ENCODE results near the gene RAB10. TPM values are rescaled to one million over a fixed set of nuclear protein-coding genes. Genes with fewer than 3 reads are reported as not detected.

RAB10 gene
- polyA plus RNA-seq, 2 donors: 190 to 320 TPM

GRCh38 chr2:26068602-26069298 is 34.9 kb downstream of the RAB10 start:
- Histone ChIP-seq H3K4me1 (ENCODE audit: control insufficient read depth in 2 of 2, insufficient read depth in 2 of 2, low read length in 1 of 2) (no peaks in the 10 kb centered on the region), H3K27ac (ENCODE audit: low read depth in 2 of 2, low read length in 1 of 2) (peak overlapping the region in 1 of 2 donors; percentile 22), H3K9me3 (ENCODE audit: control insufficient read depth in 2 of 2, insufficient read depth in 1 of 2, low read depth in 1 of 2, low read length in 1 of 2) (no peaks in the 10 kb centered on the region), H3K27me3 (ENCODE audit: control insufficient read depth in 1 of 2, insufficient read depth in 2 of 2, low read length in 2 of 2) (no peaks in the 10 kb centered on the region), H3K4me3 (ENCODE audit: low read depth in 1 of 2, low read length in 2 of 2) (no peak overlapping the region), H3K36me3 (ENCODE audit: control insufficient read depth in 2 of 2, insufficient read depth in 2 of 2, low read length in 1 of 2) (peaks cover 0 to 6% of the 10 kb centered on the region in 2 donors)
- WGBS, 2 donors: 10 to 14% methylated on average over 4 of the region's 4 CpGs

- Histone ChIP-seq H3K27me3 (ENCODE audit: control insufficient read depth in 1 of 2, insufficient read depth in 2 of 2, low read length in 2 of 2) (no peaks in the 10 kb centered on the region), H3K4me1 (ENCODE audit: control insufficient read depth in 2 of 2, insufficient read depth in 2 of 2, low read length in 1 of 2) (no peaks in the 10 kb centered on the region), H3K4me3 (ENCODE audit: low read depth in 1 of 2, low read length in 2 of 2) (no peak overlapping the region), H3K36me3 (ENCODE audit: control insufficient read depth in 2 of 2, insufficient read depth in 2 of 2, low read length in 1 of 2) (no peaks in the 10 kb centered on the region), H3K27ac (ENCODE audit: low read depth in 2 of 2, low read length in 1 of 2) (no peak overlapping the region), H3K9me3 (ENCODE audit: control insufficient read depth in 2 of 2, insufficient read depth in 1 of 2, low read depth in 1 of 2, low read length in 1 of 2) (no peaks in the 10 kb centered on the region)
These were observed 36.8 kb downstream of the RAB10 start for GRCh38 chr2:26070730-26071129.

- H3K4me3 ChIP-seq (ENCODE audit: low read depth in 1 of 2, low read length in 2 of 2): no peak overlapping the region
- H3K27ac ChIP-seq (ENCODE audit: low read depth in 2 of 2, low read length in 1 of 2): no peak overlapping the region
- no peaks in the 10 kb centered on the region for H3K4me1 ChIP-seq (ENCODE audit: control insufficient read depth in 2 of 2, insufficient read depth in 2 of 2, low read length in 1 of 2)
These were observed 39.3 kb downstream of the RAB10 start for GRCh38 chr2:26072925-26073768.

DNA sequence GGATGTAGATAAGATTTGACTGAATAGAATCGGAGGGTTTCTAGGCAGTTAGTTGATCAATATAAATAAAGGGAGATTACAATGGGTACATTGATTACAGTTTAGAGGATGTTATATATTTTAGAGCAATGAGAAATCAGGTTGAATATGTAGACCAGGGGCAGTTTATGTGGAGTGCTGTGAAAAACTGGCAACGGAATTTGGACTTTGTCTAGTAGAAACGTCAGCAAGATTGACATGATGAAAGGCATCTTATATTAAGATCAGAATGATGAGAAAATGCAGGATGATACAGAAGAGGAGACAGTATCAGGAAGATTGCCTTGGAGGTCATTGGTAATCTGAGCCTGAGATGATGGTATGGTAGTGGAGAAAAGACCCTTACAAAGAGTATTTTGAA is 39.9 kb downstream of the RAB10 start:
- H3K4me3 ChIP-seq (ENCODE audit: low read depth in 1 of 2, low read length in 2 of 2): no peak overlapping the region
- H3K36me3 ChIP-seq (ENCODE audit: control insufficient read depth in 2 of 2, insufficient read depth in 2 of 2, low read length in 1 of 2): no peaks in the 10 kb centered on the region
- no peaks in the 10 kb centered on the region for H3K9me3 ChIP-seq (ENCODE audit: control insufficient read depth in 2 of 2, insufficient read depth in 1 of 2, low read depth in 1 of 2, low read length in 1 of 2)
- H3K27me3 ChIP-seq (ENCODE audit: control insufficient read depth in 1 of 2, insufficient read depth in 2 of 2, low read length in 2 of 2): no peaks in the 10 kb centered on the region
- no peak overlapping the region for H3K27ac ChIP-seq (ENCODE audit: low read depth in 2 of 2, low read length in 1 of 2)
- H3K4me1 ChIP-seq (ENCODE audit: control insufficient read depth in 2 of 2, insufficient read depth in 2 of 2, low read length in 1 of 2): no peaks in the 10 kb centered on the region
- WGBS, 2 donors: 76 to 81% methylated on average over 3 of the region's 3 CpGs

More at GRCh38 chr2:26072925-26073768, 39.3 kb downstream of the RAB10 start:
- no peaks in the 10 kb centered on the region for H3K9me3 ChIP-seq (ENCODE audit: control insufficient read depth in 2 of 2, insufficient read depth in 1 of 2, low read depth in 1 of 2, low read length in 1 of 2)
- 56 to 68% methylated on average over 1 of the region's 1 CpG for WGBS, 2 donors
- no peaks in the 10 kb centered on the region for H3K27me3 ChIP-seq (ENCODE audit: control insufficient read depth in 1 of 2, insufficient read depth in 2 of 2, low read length in 2 of 2)
- no peaks in the 10 kb centered on the region for H3K36me3 ChIP-seq (ENCODE audit: control insufficient read depth in 2 of 2, insufficient read depth in 2 of 2, low read length in 1 of 2)

DNA sequence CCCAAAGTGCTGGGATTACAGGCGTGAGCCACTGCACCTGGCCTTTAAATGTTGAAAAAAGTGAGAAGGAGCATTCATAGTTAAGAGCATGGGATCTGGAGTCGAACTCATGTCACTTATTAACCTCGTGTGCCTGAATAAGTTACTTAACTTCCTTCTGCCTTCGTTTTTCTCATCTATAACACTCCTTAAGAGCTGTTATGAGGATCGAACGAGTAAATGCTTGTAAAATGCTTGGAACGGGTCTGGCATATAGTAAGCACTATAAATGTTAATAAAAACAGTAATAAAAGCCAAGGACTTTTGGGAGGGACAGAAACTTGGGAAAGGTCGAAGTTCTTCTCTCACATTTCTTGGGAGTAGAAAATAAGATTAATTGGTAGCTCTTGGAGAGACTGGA is 40.8 kb downstream of the RAB10 start:
- Histone ChIP-seq H3K9me3 (ENCODE audit: control insufficient read depth in 2 of 2, insufficient read depth in 1 of 2, low read depth in 1 of 2, low read length in 1 of 2) (no peaks in the 10 kb centered on the region), H3K36me3 (ENCODE audit: control insufficient read depth in 2 of 2, insufficient read depth in 2 of 2, low read length in 1 of 2) (no peaks in the 10 kb centered on the region), H3K4me3 (ENCODE audit: low read depth in 1 of 2, low read length in 2 of 2) (no peak overlapping the region), H3K27me3 (ENCODE audit: control insufficient read depth in 1 of 2, insufficient read depth in 2 of 2, low read length in 2 of 2) (no peaks in the 10 kb centered on the region), H3K27ac (ENCODE audit: low read depth in 2 of 2, low read length in 1 of 2) (no peak overlapping the region), H3K4me1 (ENCODE audit: control insufficient read depth in 2 of 2, insufficient read depth in 2 of 2, low read length in 1 of 2) (no peaks in the 10 kb centered on the region)
- 66 to 84% methylated on average over 8 of the region's 8 CpGs for WGBS, 2 donors

- no peaks in the 10 kb centered on the region for H3K9me3 ChIP-seq (ENCODE audit: control insufficient read depth in 2 of 2, insufficient read depth in 1 of 2, low read depth in 1 of 2, low read length in 1 of 2)
- H3K27ac ChIP-seq (ENCODE audit: low read depth in 2 of 2, low read length in 1 of 2): no peak overlapping the region
- H3K4me1 ChIP-seq (ENCODE audit: control insufficient read depth in 2 of 2, insufficient read depth in 2 of 2, low read length in 1 of 2): no peaks in the 10 kb centered on the region
- H3K27me3 ChIP-seq (ENCODE audit: control insufficient read depth in 1 of 2, insufficient read depth in 2 of 2, low read length in 2 of 2): no peaks in the 10 kb centered on the region
- no peaks in the 10 kb centered on the region for H3K36me3 ChIP-seq (ENCODE audit: control insufficient read depth in 2 of 2, insufficient read depth in 2 of 2, low read length in 1 of 2)
- 74 to 87% methylated on average over 1 of the region's 1 CpG for WGBS, 2 donors
- no peak overlapping the region for H3K4me3 ChIP-seq (ENCODE audit: low read depth in 1 of 2, low read length in 2 of 2)
These were observed 41.3 kb downstream of the RAB10 start for GRCh38 chr2:26075173-26075572.

DNA sequence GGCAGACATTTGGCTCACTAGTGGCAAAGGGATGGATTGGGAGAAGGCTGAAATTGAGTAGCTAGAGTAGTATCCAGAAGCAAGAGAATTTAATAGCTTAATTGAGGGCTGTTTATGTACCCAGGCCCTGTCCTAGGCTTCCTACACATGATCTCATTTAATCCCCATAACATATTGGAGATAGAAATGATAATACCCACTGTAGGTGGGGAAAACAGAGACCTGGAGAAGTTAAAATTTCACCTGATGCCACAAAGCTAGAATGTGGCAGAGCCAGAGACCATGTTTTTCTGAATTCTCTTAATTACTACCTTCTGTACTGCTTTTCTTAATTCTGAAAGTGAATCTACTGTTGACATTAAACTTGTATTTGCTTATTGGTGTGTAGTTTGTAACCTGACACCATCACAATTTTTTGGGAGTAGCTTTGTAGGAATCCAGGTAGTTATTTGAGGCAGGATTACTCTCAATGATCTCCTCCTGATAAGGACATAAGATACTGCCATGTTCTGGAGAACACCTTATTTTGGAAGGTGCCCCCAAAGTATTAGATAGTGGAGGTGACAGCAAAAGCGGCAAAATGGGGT is 42.2 kb downstream of the RAB10 start:
- Histone ChIP-seq H3K27me3 (ENCODE audit: control insufficient read depth in 1 of 2, insufficient read depth in 2 of 2, low read length in 2 of 2) (no peaks in the 10 kb centered on the region), H3K4me1 (ENCODE audit: control insufficient read depth in 2 of 2, insufficient read depth in 2 of 2, low read length in 1 of 2) (no peaks in the 10 kb centered on the region), H3K9me3 (ENCODE audit: control insufficient read depth in 2 of 2, insufficient read depth in 1 of 2, low read depth in 1 of 2, low read length in 1 of 2) (no peaks in the 10 kb centered on the region), H3K4me3 (ENCODE audit: low read depth in 1 of 2, low read length in 2 of 2) (no peak overlapping the region), H3K36me3 (ENCODE audit: control insufficient read depth in 2 of 2, insufficient read depth in 2 of 2, low read length in 1 of 2) (no peaks in the 10 kb centered on the region), H3K27ac (ENCODE audit: low read depth in 2 of 2, low read length in 1 of 2) (no peak overlapping the region)
- WGBS, 2 donors: 97 to 100% methylated on average over 1 of the region's 1 CpG

DNA sequence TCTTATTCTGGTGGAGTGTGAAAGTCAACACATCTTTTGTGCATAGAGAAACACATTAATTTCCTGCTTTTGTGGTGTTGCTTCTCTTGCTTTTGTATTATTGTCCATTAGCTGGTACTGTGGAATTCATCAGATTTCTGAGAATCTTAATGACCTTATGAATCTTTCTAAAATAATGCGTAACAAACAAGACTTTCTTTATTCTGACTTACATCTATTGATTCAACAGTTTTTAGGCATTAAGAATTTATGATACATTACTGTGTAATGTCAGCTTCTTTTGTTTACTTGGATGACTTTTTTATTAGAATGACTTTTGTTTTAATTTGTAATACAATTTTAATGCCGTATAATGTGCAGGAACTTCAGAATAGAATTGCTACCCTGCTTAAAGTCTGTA is 43.4 kb downstream of the RAB10 start:
- Histone ChIP-seq H3K4me1 (ENCODE audit: control insufficient read depth in 2 of 2, insufficient read depth in 2 of 2, low read length in 1 of 2) (no peaks in the 10 kb centered on the region), H3K36me3 (ENCODE audit: control insufficient read depth in 2 of 2, insufficient read depth in 2 of 2, low read length in 1 of 2) (no peaks in the 10 kb centered on the region), H3K27me3 (ENCODE audit: control insufficient read depth in 1 of 2, insufficient read depth in 2 of 2, low read length in 2 of 2) (no peaks in the 10 kb centered on the region), H3K4me3 (ENCODE audit: low read depth in 1 of 2, low read length in 2 of 2) (no peak overlapping the region), H3K9me3 (ENCODE audit: control insufficient read depth in 2 of 2, insufficient read depth in 1 of 2, low read depth in 1 of 2, low read length in 1 of 2) (no peaks in the 10 kb centered on the region), H3K27ac (ENCODE audit: low read depth in 2 of 2, low read length in 1 of 2) (no peak overlapping the region)
- 88 to 89% methylated on average over 2 of the region's 2 CpGs for WGBS, 2 donors

GRCh38 chr2:26078939-26079338 is 45.1 kb downstream of the RAB10 start:
- H3K27ac ChIP-seq (ENCODE audit: low read depth in 2 of 2, low read length in 1 of 2): no peak overlapping the region
- H3K27me3 ChIP-seq (ENCODE audit: control insufficient read depth in 1 of 2, insufficient read depth in 2 of 2, low read length in 2 of 2): no peaks in the 10 kb centered on the region
- no peaks in the 10 kb centered on the region for H3K36me3 ChIP-seq (ENCODE audit: control insufficient read depth in 2 of 2, insufficient read depth in 2 of 2, low read length in 1 of 2)
- no peak overlapping the region for H3K4me3 ChIP-seq (ENCODE audit: low read depth in 1 of 2, low read length in 2 of 2)
- WGBS, 2 donors: 98% methylated on average over 3 of the region's 3 CpGs
- no peaks in the 10 kb centered on the region for H3K4me1 ChIP-seq (ENCODE audit: control insufficient read depth in 2 of 2, insufficient read depth in 2 of 2, low read length in 1 of 2)
- no peaks in the 10 kb centered on the region for H3K9me3 ChIP-seq (ENCODE audit: control insufficient read depth in 2 of 2, insufficient read depth in 1 of 2, low read depth in 1 of 2, low read length in 1 of 2)

Data from esophagus (tissue), 2 donors.